Endothelial cell of umbilical vein (primary cell): Measurements from ENCODE around the gene ATAD1. TPM values are rescaled to one million over a fixed set of nuclear protein-coding genes. Genes with fewer than 3 reads are reported as not detected.

Experiments used
- BruUV-seq: library from RNA; stranded (reverse); fragments of 400-500 nt; replicated peaks from 2 replicates; lab custom pipeline; 2021; lab: Mats Ljungman, UMichigan
- CTCF ChIA-PET: fragments of 300-600, 350-600 bp; sonication (Branson Sonifier 250); formaldehyde crosslinking; loops from one replicate; lab custom pipeline; 2021; ENCODE audit warnings: antibody characterized with exemption, inconsistent platforms; lab: Charles Lee
- POLR2A ChIA-PET: fragments of 300-600, 350-600 bp; sonication (Branson Sonifier 250); formaldehyde crosslinking; loops from one replicate; lab custom pipeline; 2021; ENCODE audit warnings: antibody characterized with exemption, inconsistent platforms; lab: Charles Lee
- DNase-seq: peaks from one replicate; pipeline ENCODE4 v3.0.0-alpha.2; 2011; ENCODE audit warnings: low read depth, low spot score
- FAIRE-seq: peaks from 2 replicates; lab custom pipeline; 2011; peaks lifted over from hg19 to GRCh38; lab: Jason Lieb, UNC
- H2AFZ ChIP-seq: 2 replicates; pipeline ENCODE4 v1.6.0; 2012; ENCODE audit warnings: low read depth, low read length, control low read depth, inconsistent platforms
- H3K27ac ChIP-seq: 2 replicates; pipeline ENCODE4 v1.5.1; 2011; ENCODE audit warnings: low read depth, mild to moderate bottlenecking, control low read depth, low read length, moderate library complexity; ENCODE audit not compliant: insufficient read depth
- H3K27me3 ChIP-seq, 2 experiments: 2 replicates each; pipeline versions ENCODE4 v1.6.0 to v1.6.1; 2011; ENCODE audit warnings: low read length in 2 of 2, mixed read lengths in 1 of 2; ENCODE audit not compliant: control insufficient read depth in 2 of 2, insufficient read depth in 2 of 2
- H3K36me3 ChIP-seq, 2 experiments: 2 replicates in 1 of 2; 3 replicates in 1 of 2; pipeline ENCODE4 v1.5.1; 2011; ENCODE audit warnings: low read length in 2 of 2, mild to moderate bottlenecking in 1 of 2, moderate library complexity in 1 of 2; ENCODE audit not compliant: control insufficient read depth in 2 of 2, insufficient read depth in 2 of 2; ENCODE audit errors: extremely low read depth in 1 of 2
- H3K4me1 ChIP-seq: 3 replicates; pipeline ENCODE4 v1.5.1; 2011; ENCODE audit warnings: mild to moderate bottlenecking, low read length; ENCODE audit not compliant: control insufficient read depth, insufficient read depth; ENCODE audit errors: extremely low read depth
- H3K4me2 ChIP-seq: 2 replicates; pipeline ENCODE4 v1.6.1; 2011; ENCODE audit warnings: low read length, control low read depth, mixed read lengths; ENCODE audit not compliant: insufficient read depth
- H3K4me3 ChIP-seq, 3 experiments: fragments of 200-600 bp in 1 of 3; sonication (generic), shearing (Covaris generic) in 1 of 3; replicated peaks in 1 of 3; 2 replicates each; pipeline ENCODE4 v1.5.1; 2011 to 2016; ENCODE audit warnings: control low read depth in 3 of 3, low read length in 3 of 3, mild to moderate bottlenecking in 2 of 3, inconsistent platforms in 1 of 3, low read depth in 1 of 3, moderate library complexity in 1 of 3; ENCODE audit not compliant: insufficient read depth in 1 of 3
- H3K79me2 ChIP-seq: 2 replicates; pipeline ENCODE4 v1.6.0; 2012; ENCODE audit warnings: low read length, inconsistent platforms; ENCODE audit not compliant: control insufficient read depth, insufficient read depth
- H3K9ac ChIP-seq: replicated peaks from 2 replicates; pipeline ENCODE3; 2011; ENCODE audit warnings: low read length, control low read depth; ENCODE audit not compliant: insufficient read depth; ENCODE audit errors: extremely low read depth
- H3K9me1 ChIP-seq: replicated peaks from 3 replicates; pipeline ENCODE4 v1.6.0; 2011; ENCODE audit warnings: mild to moderate bottlenecking, low read length; ENCODE audit not compliant: control insufficient read depth, insufficient read depth; ENCODE audit errors: extremely low read depth
- H3K9me3 ChIP-seq: replicated peaks from 2 replicates; pipeline ENCODE4 v1.5.1; 2012; ENCODE audit warnings: low read length, inconsistent platforms; ENCODE audit not compliant: control insufficient read depth, insufficient read depth
- H4K20me1 ChIP-seq: replicated peaks from 2 replicates; pipeline ENCODE3; 2011; ENCODE audit warnings: mild to moderate bottlenecking, low read length; ENCODE audit not compliant: control insufficient read depth, insufficient read depth; ENCODE audit errors: extremely low read depth
- EZH2 ChIP-seq: IDR thresholded peaks from 2 replicates; pipeline ENCODE4 v1.6.1; 2012; ENCODE audit warnings: borderline replicate concordance, low read depth, mild to moderate bottlenecking, moderate library complexity, low read length, inconsistent platforms; ENCODE audit not compliant: severe bottlenecking
- FOS ChIP-seq: IDR thresholded peaks from 2 replicates; pipeline ENCODE4 v1.6.1; 2011; ENCODE audit warnings: mild to moderate bottlenecking, low read length, moderate library complexity, borderline replicate concordance; ENCODE audit not compliant: insufficient read depth
- GATA2 ChIP-seq: IDR thresholded peaks from 2 replicates; pipeline ENCODE4 v1.7.0; 2011; ENCODE audit warnings: low read depth, mild to moderate bottlenecking, moderate library complexity, mixed read lengths, low read length; ENCODE audit not compliant: insufficient read length, insufficient read depth
- JUN ChIP-seq: IDR thresholded peaks from 2 replicates; pipeline ENCODE4 v1.6.1; 2011; ENCODE audit warnings: borderline replicate concordance, low read depth; ENCODE audit not compliant: insufficient read length, insufficient read depth
- MAX ChIP-seq: IDR thresholded peaks from 2 replicates; pipeline ENCODE4 v1.6.1; 2011; ENCODE audit not compliant: insufficient read depth, insufficient read length
- MYC ChIP-seq: IDR thresholded peaks from one replicate; pipeline ENCODE4 v1.6.1; 2011; ENCODE audit warnings: mild to moderate bottlenecking, low read depth, low read length
- POLR2A ChIP-seq: IDR thresholded peaks from 2 replicates; pipeline ENCODE4 v1.6.1; 2012; ENCODE audit warnings: low read depth, mild to moderate bottlenecking, control low read depth, low read length
- POLR2AphosphoS5 ChIP-seq: IDR thresholded peaks from 2 replicates; pipeline ENCODE4 v1.6.1; 2012; ENCODE audit warnings: low read depth, mild to moderate bottlenecking, control low read depth, low read length, moderate library complexity; ENCODE audit not compliant: insufficient read depth
- dilution Hi-C: fragments of 300-500 bp; cut with MboI; formaldehyde crosslinking; loops from one replicate; pipeline ENCODE4 v1.15.0; 2019; ENCODE audit warnings: low sequenced_read_pairs; ENCODE audit not compliant: extremely low pct_ligation_motif_present
- intact Hi-C: fragments of 100-400 bp; cut with micrococcal nuclease; formaldehyde crosslinking; loops from one replicate; pipeline ENCODE4 v1.10.0; 2022
- polyA plus RNA-seq, 4 experiments: library from polyadenylated mRNA; depleted of rRNA in 3 of 4; stranded (reverse) in 3 of 4; unstranded in 1 of 4; fragments of >200 nt; gene quantifications; 2 replicates each; pipeline versions ENCODE4 v1.2.1 to v1.2.3, GENCODE V29; 2011 to 2012; ENCODE audit warnings: missing spikeins in 1 of 4
- total RNA-seq: library from RNA; stranded (reverse); gene quantifications from 2 replicates; pipeline ENCODE4 v1.2.3, GENCODE V29; 2021
- TF ChIP-seq, protein P1 (sequence below), 2 donors: IDR thresholded peaks; 1 replicate in 1 of 2; 2 replicates in 1 of 2; pipeline ENCODE4 v1.5.1; 2011; ENCODE audit warnings: low read length in 2 of 2, mild to moderate bottlenecking in 2 of 2, moderate library complexity in 2 of 2, control low read depth in 1 of 2, inconsistent platforms in 1 of 2, low read depth in 1 of 2; ENCODE audit not compliant: insufficient read depth in 1 of 2; ENCODE audit errors: extremely low read depth in 1 of 2

ATAD1 gene
- total and polyA plus RNA-seq, 2 donors (not counting 3 experiments of a cell fraction or from before 2014, with no cell fraction given): 5.2 to 25.8 TPM

GRCh38 chr10:87843714-87844113 lies 25.7 kb upstream of the ATAD1 start:
- BruUV-seq: no TSS peak
- H3K27ac ChIP-seq: no peak overlapping the region
- no peaks in the 10 kb centered on the region for H3K27me3 ChIP-seq
- no peaks in the 10 kb centered on the region for H3K9me3 ChIP-seq
- dilution Hi-C loops (no loop called here), intact Hi-C loops (no loop called here)
- H3K4me3 ChIP-seq: no peak overlapping the region
- H3K79me2 ChIP-seq: no peaks in the 10 kb centered on the region
- ChIA-PET CTCF (interaction anchor here (1.0 kb wide), 1 partner anchor 546 kb away, joined by 3 read pairs; no protein-coding TSS in a partner anchor), POLR2A (no interaction called here)
- H3K4me1 ChIP-seq: peaks cover 3% of the 10 kb centered on the region
- H3K36me3 ChIP-seq: no peaks in the 10 kb centered on the region
- no peak overlapping the region for H3K9ac ChIP-seq
- H3K4me2 ChIP-seq: no peak overlapping the region
- DNase-seq (no peak), FAIRE-seq (no peak)
- no peaks in the 10 kb centered on the region for H3K9me1 ChIP-seq
- no peak for TF ChIP-seq EZH2
- no peak for TF ChIP-seq FOS
- TF ChIP-seq MAX: no peak
- no peak for TF ChIP-seq POLR2A
- TF ChIP-seq POLR2AphosphoS5: no peak
- TF ChIP-seq JUN: no peak
- no peak for TF ChIP-seq GATA2
- TF ChIP-seq, protein P1, sequence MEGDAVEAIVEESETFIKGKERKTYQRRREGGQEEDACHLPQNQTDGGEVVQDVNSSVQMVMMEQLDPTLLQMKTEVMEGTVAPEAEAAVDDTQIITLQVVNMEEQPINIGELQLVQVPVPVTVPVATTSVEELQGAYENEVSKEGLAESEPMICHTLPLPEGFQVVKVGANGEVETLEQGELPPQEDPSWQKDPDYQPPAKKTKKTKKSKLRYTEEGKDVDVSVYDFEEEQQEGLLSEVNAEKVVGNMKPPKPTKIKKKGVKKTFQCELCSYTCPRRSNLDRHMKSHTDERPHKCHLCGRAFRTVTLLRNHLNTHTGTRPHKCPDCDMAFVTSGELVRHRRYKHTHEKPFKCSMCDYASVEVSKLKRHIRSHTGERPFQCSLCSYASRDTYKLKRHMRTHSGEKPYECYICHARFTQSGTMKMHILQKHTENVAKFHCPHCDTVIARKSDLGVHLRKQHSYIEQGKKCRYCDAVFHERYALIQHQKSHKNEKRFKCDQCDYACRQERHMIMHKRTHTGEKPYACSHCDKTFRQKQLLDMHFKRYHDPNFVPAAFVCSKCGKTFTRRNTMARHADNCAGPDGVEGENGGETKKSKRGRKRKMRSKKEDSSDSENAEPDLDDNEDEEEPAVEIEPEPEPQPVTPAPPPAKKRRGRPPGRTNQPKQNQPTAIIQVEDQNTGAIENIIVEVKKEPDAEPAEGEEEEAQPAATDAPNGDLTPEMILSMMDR (IDR thresholded peaks at IDR 0.05; ENCODE audit: extremely low read depth in 1 of 2, insufficient read depth in 1 of 2, low read depth in 1 of 2, low read length in 2 of 2): no peak
- TF ChIP-seq MYC: no peak
- H2AFZ ChIP-seq: no peak overlapping the region
- no peaks in the 10 kb centered on the region for H4K20me1 ChIP-seq
